Measurements from ENCODE around the gene MAZ.
"Not testable (repeated sequence)": the region's sequence is repeated elsewhere in the genome, so short reads cannot be mapped to it uniquely, and the experiment has no call there.

MAZ gene

DNA sequence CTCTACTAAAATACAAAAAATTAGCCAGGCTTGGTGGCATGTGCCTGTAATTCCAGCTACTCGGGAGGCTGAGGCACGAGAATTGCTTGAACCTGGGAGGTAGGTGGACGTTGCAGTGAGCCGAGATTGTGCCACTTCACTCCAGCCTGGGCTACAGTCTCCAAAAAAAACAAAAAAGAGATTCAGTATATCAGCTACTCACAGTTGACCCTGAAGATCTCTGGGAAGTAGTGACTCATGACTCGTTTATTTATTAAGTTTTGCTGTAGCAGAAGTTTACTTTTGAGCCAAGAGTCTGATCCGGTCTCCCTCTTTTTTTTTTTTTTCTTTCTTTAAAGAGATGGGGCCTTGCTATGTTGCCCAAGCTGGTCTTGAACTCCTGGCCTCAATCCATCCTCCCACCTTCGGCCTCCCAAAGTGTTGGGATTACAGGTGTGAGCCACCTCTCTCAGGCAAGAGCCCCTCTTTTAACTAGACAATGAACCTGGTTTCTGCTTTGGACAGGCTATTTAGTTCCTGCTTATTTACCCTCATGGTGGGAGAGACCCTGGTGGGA is 18.3 kb downstream of the MAZ start:
- Histone ChIP-seq H3K4me3 (ENCODE audit: low read depth, low read length) (no peak overlapping the region), H3K4me1 (no peaks in the 10 kb centered on the region; the same call in 1 of the 2 replicates), H3K27me3 (no peaks in the 10 kb centered on the region), H3K36me3 (peaks cover 10% of the 10 kb centered on the region), H3K9me3 (no peaks in the 10 kb centered on the region)
- TF ChIP-seq, protein P1, sequence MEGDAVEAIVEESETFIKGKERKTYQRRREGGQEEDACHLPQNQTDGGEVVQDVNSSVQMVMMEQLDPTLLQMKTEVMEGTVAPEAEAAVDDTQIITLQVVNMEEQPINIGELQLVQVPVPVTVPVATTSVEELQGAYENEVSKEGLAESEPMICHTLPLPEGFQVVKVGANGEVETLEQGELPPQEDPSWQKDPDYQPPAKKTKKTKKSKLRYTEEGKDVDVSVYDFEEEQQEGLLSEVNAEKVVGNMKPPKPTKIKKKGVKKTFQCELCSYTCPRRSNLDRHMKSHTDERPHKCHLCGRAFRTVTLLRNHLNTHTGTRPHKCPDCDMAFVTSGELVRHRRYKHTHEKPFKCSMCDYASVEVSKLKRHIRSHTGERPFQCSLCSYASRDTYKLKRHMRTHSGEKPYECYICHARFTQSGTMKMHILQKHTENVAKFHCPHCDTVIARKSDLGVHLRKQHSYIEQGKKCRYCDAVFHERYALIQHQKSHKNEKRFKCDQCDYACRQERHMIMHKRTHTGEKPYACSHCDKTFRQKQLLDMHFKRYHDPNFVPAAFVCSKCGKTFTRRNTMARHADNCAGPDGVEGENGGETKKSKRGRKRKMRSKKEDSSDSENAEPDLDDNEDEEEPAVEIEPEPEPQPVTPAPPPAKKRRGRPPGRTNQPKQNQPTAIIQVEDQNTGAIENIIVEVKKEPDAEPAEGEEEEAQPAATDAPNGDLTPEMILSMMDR (IDR thresholded peaks at IDR 0.05; ENCODE audit: low read depth, low read length): no peak
- DNase-seq: no peak

DNA sequence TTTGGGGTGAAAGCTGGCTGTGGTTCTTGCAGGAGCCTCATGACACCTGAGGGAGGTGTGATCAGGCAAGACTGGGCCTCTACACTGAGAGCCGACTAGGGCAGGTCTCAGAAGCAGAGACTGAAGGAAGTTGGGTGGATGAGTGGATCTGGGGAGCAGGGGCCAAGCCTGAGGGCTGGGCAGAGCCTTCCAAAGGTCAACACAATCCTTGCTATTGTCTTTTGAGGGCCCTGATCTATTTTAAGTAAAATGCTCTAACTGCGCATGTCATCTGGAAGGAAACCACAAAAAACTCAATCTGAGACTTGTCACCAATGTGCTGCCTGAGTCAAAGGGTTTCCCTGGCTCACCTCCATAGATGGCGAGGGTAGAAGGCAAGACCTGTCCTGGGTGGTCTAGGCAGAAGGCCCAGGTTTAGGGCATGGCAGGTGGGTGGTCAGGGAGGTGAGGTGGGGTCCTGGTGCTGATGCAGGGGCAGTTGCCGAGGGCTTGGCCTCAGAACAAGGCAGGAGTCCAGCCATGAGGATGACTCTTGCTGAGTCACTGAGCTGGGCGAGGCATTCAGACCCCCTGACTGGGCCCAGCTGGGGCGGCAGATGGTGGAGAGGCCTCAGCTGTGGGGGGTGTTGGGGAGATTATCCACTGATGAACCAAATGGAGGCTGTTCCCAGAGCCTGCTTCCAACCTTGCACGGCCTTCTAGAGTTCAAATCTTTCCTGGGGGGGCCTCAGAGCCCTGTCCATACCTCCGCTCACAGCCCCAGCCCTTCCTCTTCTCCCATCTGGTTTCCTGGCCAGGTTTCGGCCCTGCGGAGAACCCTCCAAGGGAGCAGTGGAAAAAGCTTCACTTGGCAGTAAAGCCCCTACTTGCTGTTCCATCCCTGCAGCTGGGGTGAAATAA is 19.1 kb downstream of the MAZ start:
- peaks cover 3% of the 10 kb centered on the region; the same call in 1 of the 2 replicates for H3K36me3 ChIP-seq
- no peak overlapping the region for H3K4me3 ChIP-seq (ENCODE audit: low read depth, low read length)
- DNase-seq: no peak
- no peaks in the 10 kb centered on the region for H3K9me3 ChIP-seq
- no peaks in the 10 kb centered on the region; the same call in 1 of the 2 replicates for H3K4me1 ChIP-seq
- no peaks in the 10 kb centered on the region for H3K27me3 ChIP-seq
- TF ChIP-seq, protein P1 (IDR thresholded peaks at IDR 0.05; ENCODE audit: low read depth, low read length): no peak

DNA sequence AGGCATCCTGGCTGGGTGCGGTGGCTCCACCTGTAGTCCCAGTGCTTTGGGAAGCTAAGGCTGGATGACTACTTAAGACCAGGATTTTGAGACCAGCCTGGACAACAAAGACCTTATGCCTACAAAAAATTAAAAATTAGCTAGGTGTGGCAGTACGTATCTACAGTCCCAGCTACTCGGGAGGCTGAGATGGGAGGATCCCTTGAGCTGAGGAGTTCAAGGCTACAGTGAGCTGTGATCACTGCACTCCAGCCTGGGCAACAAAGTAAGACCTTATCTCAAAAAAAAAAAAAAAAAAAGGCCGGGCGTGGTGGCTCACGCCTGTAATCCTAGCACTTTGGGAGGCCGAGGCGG is 20.0 kb downstream of the MAZ start:
- Histone ChIP-seq H3K36me3 (no peaks in the 10 kb centered on the region), H3K4me3 (ENCODE audit: low read depth, low read length) (no peak overlapping the region), H3K4me1 (no peaks in the 10 kb centered on the region; the same call in 1 of the 2 replicates), H3K27me3 (no peaks in the 10 kb centered on the region), H3K9me3 (no peaks in the 10 kb centered on the region)
- no peak for DNase-seq
- TF ChIP-seq, protein P1 (IDR thresholded peaks at IDR 0.05; ENCODE audit: low read depth, low read length): no peak

DNA sequence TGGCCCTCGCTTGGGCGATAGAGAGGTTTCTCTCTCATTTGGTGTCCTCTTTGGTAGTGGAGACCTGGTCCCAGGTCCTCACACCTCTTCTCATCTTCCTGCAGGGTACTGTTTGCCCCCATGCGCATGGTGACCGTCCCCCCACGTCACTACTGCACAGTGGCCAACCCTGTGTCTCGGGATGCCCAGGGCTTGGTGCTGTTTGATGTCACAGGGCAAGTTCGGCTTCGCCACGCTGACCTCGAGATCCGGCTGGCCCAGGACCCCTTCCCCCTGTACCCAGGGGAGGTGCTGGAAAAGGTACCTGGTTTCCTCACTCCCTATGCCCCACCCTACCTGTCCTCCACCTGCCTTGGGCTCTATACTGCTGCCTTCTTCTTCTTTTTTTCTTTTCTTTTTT is 24.4 kb downstream of the MAZ start:
- DNase-seq: no peak
- Histone ChIP-seq H3K27me3 (no peaks in the 10 kb centered on the region), H3K4me1 (no peaks in the 10 kb centered on the region), H3K9me3 (no peaks in the 10 kb centered on the region), H3K36me3 (no peaks in the 10 kb centered on the region), H3K4me3 (ENCODE audit: low read depth, low read length) (no peak overlapping the region)
- TF ChIP-seq, protein P1 (IDR thresholded peaks at IDR 0.05; ENCODE audit: low read depth, low read length): no peak

DNA sequence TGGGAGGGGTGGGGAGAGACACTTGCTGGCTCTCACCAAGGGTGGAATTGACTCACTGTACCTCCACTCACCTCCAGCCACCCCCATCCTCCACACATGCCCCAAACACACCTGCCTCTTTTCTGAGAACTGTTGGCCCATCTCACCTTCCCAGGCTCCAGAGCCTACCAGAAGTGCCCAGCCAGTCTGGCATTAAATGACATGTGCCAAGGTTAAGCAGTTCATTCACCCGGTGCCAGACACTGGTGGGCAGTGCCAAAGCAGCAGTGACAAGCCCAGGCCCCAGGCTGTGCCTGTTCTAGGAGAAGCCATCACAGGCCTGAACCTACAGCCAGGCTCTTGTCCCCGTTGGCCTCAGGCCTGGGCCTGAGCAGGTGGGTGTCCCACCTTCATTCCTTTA is 25.2 kb downstream of the MAZ start:
- Histone ChIP-seq H3K9me3 (no peaks in the 10 kb centered on the region), H3K4me3 (ENCODE audit: low read depth, low read length) (no peak overlapping the region), H3K4me1 (no peaks in the 10 kb centered on the region), H3K36me3 (no peaks in the 10 kb centered on the region), H3K27me3 (no peaks in the 10 kb centered on the region)
- TF ChIP-seq, protein P1 (IDR thresholded peaks at IDR 0.05; ENCODE audit: low read depth, low read length): no peak
- no peak for DNase-seq

DNA sequence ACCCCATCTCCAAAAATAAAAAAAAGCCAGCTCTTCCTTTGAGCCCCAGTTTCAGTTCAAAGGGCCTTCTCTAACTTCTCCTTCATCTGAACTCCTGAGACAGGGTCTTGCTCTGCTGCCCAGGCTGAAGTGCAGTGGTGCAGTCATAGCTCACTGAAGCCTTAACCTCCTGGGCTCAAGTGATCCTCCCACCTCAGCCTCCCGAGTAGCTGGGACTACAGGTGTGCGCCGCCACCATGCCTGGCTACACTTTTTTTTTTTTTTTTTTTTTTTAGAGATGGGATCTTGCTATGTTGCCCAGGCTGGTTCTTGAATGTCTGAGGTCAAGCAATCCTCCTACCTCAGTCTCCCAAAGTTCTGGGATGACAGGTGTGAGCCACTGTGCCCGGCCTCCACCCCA is 26.9 kb downstream of the MAZ start:
- H3K4me3 ChIP-seq (ENCODE audit: low read depth, low read length); H3K36me3 ChIP-seq; H3K9me3 ChIP-seq; DNase-seq; H3K27me3 ChIP-seq; H3K4me1 ChIP-seq: not testable (repeated sequence)
